Choroid plexus epithelial cell (primary cell): ENCODE measurements around the gene MFSD6.
"Not testable (repeated sequence)": the region's sequence is repeated elsewhere in the genome, so short reads cannot be mapped to it uniquely, and the experiment has no call there.

ENCODE experiments used
- DNase-seq: peaks from one replicate; pipeline ENCODE4 v3.0.0-alpha.2; 2010; ENCODE audit warnings: low read depth
- H3K4me3 ChIP-seq: 2 replicates; pipeline ENCODE4 v1.5.1; 2011; ENCODE audit warnings: low read depth, mild to moderate bottlenecking, control low read depth, low read length, moderate library complexity
- CTCF ChIP-seq: conservative IDR thresholded peaks from 2 replicates; pipeline ENCODE4 v1.5.1; 2011; ENCODE audit warnings: low read depth, mild to moderate bottlenecking, control low read depth, inconsistent platforms, low read length, moderate library complexity

Gene MFSD6

GRCh38 chr2:190462611-190463010 is 54.5 kb downstream of the MFSD6 start:
- TF ChIP-seq CTCF: no peak

GRCh38 chr2:190465060-190465459 is 56.9 kb downstream of the MFSD6 start:
- H3K4me3 ChIP-seq: no peak overlapping the region
- no peak for DNase-seq
- TF ChIP-seq CTCF: no peak

More at GRCh38 chr2:190462611-190463010, 54.5 kb downstream of the MFSD6 start:
- no peak overlapping the region for H3K4me3 ChIP-seq
- no peak for DNase-seq

GRCh38 chr2:190466819-190467446 is 58.8 kb downstream of the MFSD6 start:
- no peak for TF ChIP-seq CTCF
- no peak for DNase-seq
- no peak overlapping the region for H3K4me3 ChIP-seq

- TF ChIP-seq CTCF: no peak
- H3K4me3 ChIP-seq: no peak overlapping the region
- peak; percentile 51 for DNase-seq
Observed at GRCh38 chr2:190467575-190468083, 59.5 kb downstream of the MFSD6 start.

- not testable (repeated sequence) for H3K4me3 ChIP-seq
- peak; percentile 33 for DNase-seq
Observed at GRCh38 chr2:190468354-190468753, 60.2 kb downstream of the MFSD6 start.

GRCh38 chr2:190468814-190469569 is 60.8 kb downstream of the MFSD6 start:
- H3K4me3 ChIP-seq: no peak overlapping the region
- DNase-seq: peak; percentile 99
- no peak for TF ChIP-seq CTCF

- peak; percentile 86 for DNase-seq
- no peak for TF ChIP-seq CTCF
- no peak overlapping the region for H3K4me3 ChIP-seq
Observed at GRCh38 chr2:190469771-190470170, 61.6 kb downstream of the MFSD6 start.
